ENCODE results near the gene BCL2A1.

BCL2A1 gene

GRCh38 chr15:79970181-79970580, 815 bp downstream of the BCL2A1 start:
- no peak overlapping the region for H2BK5ac ChIP-seq (ENCODE audit: low read length)
- no peak overlapping the region for H2BK12ac ChIP-seq (ENCODE audit: low read length)
- no peaks in the 10 kb centered on the region for H3K36me3 ChIP-seq (replicated peaks in 1 of 2; ENCODE audit: control insufficient read depth in 2 of 2, insufficient read depth in 2 of 2, low read length in 2 of 2)
- no peaks in the 10 kb centered on the region for H3K4me1 ChIP-seq (ENCODE audit: control insufficient read depth in 2 of 2, insufficient read depth in 1 of 2, low read depth in 1 of 2, low read length in 2 of 2)
- no peak overlapping the region for H3K23ac ChIP-seq (ENCODE audit: low read depth, low read length, poor library complexity)
- H2AFZ ChIP-seq (ENCODE audit: low read length) = no peak overlapping the region
- H3K9me3 ChIP-seq (replicated peaks in 1 of 2; ENCODE audit: control insufficient read depth in 2 of 2, insufficient read depth in 1 of 2, low read depth in 1 of 2, low read length in 2 of 2) = no peaks in the 10 kb centered on the region
- no peak overlapping the region for H4K8ac ChIP-seq (ENCODE audit: low read depth, low read length)
- H3K18ac ChIP-seq (ENCODE audit: low read length) = no peak overlapping the region
- H2BK15ac ChIP-seq (ENCODE audit: low read length) = no peak overlapping the region
- WGBS, 2 donors (ENCODE audit: extremely low coverage in 2 of 2, insufficient read length in 2 of 2, insufficient replicate concordance in 1 of 2) = no CpG with 5 or more reads among the region's 1 CpG
- no peak overlapping the region for H4K91ac ChIP-seq (ENCODE audit: low read depth, low read length, poor library complexity)
- H2BK120ac ChIP-seq (ENCODE audit: low read depth, low read length) = no peak overlapping the region
- no peak overlapping the region for H3K14ac ChIP-seq (ENCODE audit: low read length)
- no peak overlapping the region for H3K4ac ChIP-seq (ENCODE audit: low read length)
- no peaks in the 10 kb centered on the region for H3K27me3 ChIP-seq (ENCODE audit: control insufficient read depth in 3 of 3, insufficient read depth in 3 of 3, low read depth in 1 of 3, low read length in 3 of 3)
- no peak overlapping the region for H3K9ac ChIP-seq (ENCODE audit: low read depth, low read length, poor library complexity)
- H2AK5ac ChIP-seq (ENCODE audit: low read depth, low read length) = no peak overlapping the region
- H3K4me3 ChIP-seq (ENCODE audit: low read length in 2 of 2) = no peak overlapping the region
- H3K4me2 ChIP-seq (ENCODE audit: insufficient read depth, low read length, poor library complexity, severe bottlenecking) = no peak overlapping the region
- no peak for DNase-seq (ENCODE audit: low spot score)
- H3K27ac ChIP-seq (replicated peaks; ENCODE audit: low read length) = no peak overlapping the region
- H3K79me1 ChIP-seq (ENCODE audit: low read depth, low read length) = no peaks in the 10 kb centered on the region

- Histone ChIP-seq H2AK5ac (ENCODE audit: low read depth, low read length) (no peak overlapping the region), H4K91ac (ENCODE audit: low read depth, low read length, poor library complexity) (no peak overlapping the region), H2BK12ac (ENCODE audit: low read length) (no peak overlapping the region), H2BK120ac (ENCODE audit: low read depth, low read length) (no peak overlapping the region), H3K4me2 (ENCODE audit: insufficient read depth, low read length, poor library complexity, severe bottlenecking) (no peak overlapping the region), H3K14ac (ENCODE audit: low read length) (no peak overlapping the region), H3K9me3 (replicated peaks in 1 of 2; ENCODE audit: control insufficient read depth in 2 of 2, insufficient read depth in 1 of 2, low read depth in 1 of 2, low read length in 2 of 2) (no peaks in the 10 kb centered on the region), H3K4me3 (ENCODE audit: low read length in 2 of 2) (no peak overlapping the region), H2AFZ (ENCODE audit: low read length) (no peak overlapping the region), H4K8ac (ENCODE audit: low read depth, low read length) (no peak overlapping the region), H3K18ac (ENCODE audit: low read length) (no peak overlapping the region), H3K4me1 (ENCODE audit: control insufficient read depth in 2 of 2, insufficient read depth in 1 of 2, low read depth in 1 of 2, low read length in 2 of 2) (no peaks in the 10 kb centered on the region), H2BK5ac (ENCODE audit: low read length) (no peak overlapping the region), H3K23ac (ENCODE audit: low read depth, low read length, poor library complexity) (no peak overlapping the region), H2BK15ac (ENCODE audit: low read length) (no peak overlapping the region), H3K27ac (replicated peaks; ENCODE audit: low read length) (no peak overlapping the region), H3K79me1 (ENCODE audit: low read depth, low read length) (no peaks in the 10 kb centered on the region), H3K27me3 (ENCODE audit: control insufficient read depth in 3 of 3, insufficient read depth in 3 of 3, low read depth in 1 of 3, low read length in 3 of 3) (no peaks in the 10 kb centered on the region), H3K4ac (ENCODE audit: low read length) (no peak overlapping the region), H3K9ac (ENCODE audit: low read depth, low read length, poor library complexity) (no peak overlapping the region), H3K36me3 (replicated peaks in 1 of 2; ENCODE audit: control insufficient read depth in 2 of 2, insufficient read depth in 2 of 2, low read length in 2 of 2) (no peaks in the 10 kb centered on the region)
- DNase-seq (ENCODE audit: low spot score) = no peak
- WGBS, 2 donors (ENCODE audit: extremely low coverage in 2 of 2, insufficient read length in 2 of 2, insufficient replicate concordance in 1 of 2) = no CpG with 5 or more reads among the region's 5 CpGs
Observed at GRCh38 chr15:79969146-79969545, 1.9 kb downstream of the BCL2A1 start.

- Histone ChIP-seq H3K18ac (ENCODE audit: low read length) (no peak overlapping the region), H3K23ac (ENCODE audit: low read depth, low read length, poor library complexity) (no peak overlapping the region), H3K79me1 (ENCODE audit: low read depth, low read length) (no peaks in the 10 kb centered on the region), H3K36me3 (replicated peaks in 1 of 2; ENCODE audit: control insufficient read depth in 2 of 2, insufficient read depth in 2 of 2, low read length in 2 of 2) (no peaks in the 10 kb centered on the region), H3K4ac (ENCODE audit: low read length) (no peak overlapping the region), H2BK120ac (ENCODE audit: low read depth, low read length) (no peak overlapping the region), H2AK5ac (ENCODE audit: low read depth, low read length) (no peak overlapping the region), H3K9ac (ENCODE audit: low read depth, low read length, poor library complexity) (no peak overlapping the region), H4K8ac (ENCODE audit: low read depth, low read length) (no peak overlapping the region), H3K4me3 (ENCODE audit: low read length in 2 of 2) (no peak overlapping the region), H2AFZ (ENCODE audit: low read length) (no peak overlapping the region), H2BK12ac (ENCODE audit: low read length) (no peak overlapping the region), H3K9me3 (replicated peaks in 1 of 2; ENCODE audit: control insufficient read depth in 2 of 2, insufficient read depth in 1 of 2, low read depth in 1 of 2, low read length in 2 of 2) (no peaks in the 10 kb centered on the region), H4K91ac (ENCODE audit: low read depth, low read length, poor library complexity) (no peak overlapping the region), H3K14ac (ENCODE audit: low read length) (no peak overlapping the region), H3K27ac (replicated peaks; ENCODE audit: low read length) (no peak overlapping the region), H3K4me2 (ENCODE audit: insufficient read depth, low read length, poor library complexity, severe bottlenecking) (no peak overlapping the region), H2BK5ac (ENCODE audit: low read length) (no peak overlapping the region), H3K27me3 (ENCODE audit: control insufficient read depth in 3 of 3, insufficient read depth in 3 of 3, low read depth in 1 of 3, low read length in 3 of 3) (no peaks in the 10 kb centered on the region), H2BK15ac (ENCODE audit: low read length) (no peak overlapping the region), H3K4me1 (ENCODE audit: control insufficient read depth in 2 of 2, insufficient read depth in 1 of 2, low read depth in 1 of 2, low read length in 2 of 2) (no peaks in the 10 kb centered on the region)
- no peak for DNase-seq (ENCODE audit: low spot score)
- WGBS, 2 donors (ENCODE audit: extremely low coverage in 2 of 2, insufficient read length in 2 of 2, insufficient replicate concordance in 1 of 2) = no CpG with 5 or more reads among the region's 10 CpGs
Observed at GRCh38 chr15:79967298-79968182, 3.5 kb downstream of the BCL2A1 start.

- Histone ChIP-seq H2BK15ac (ENCODE audit: low read length) (no peak overlapping the region), H3K14ac (ENCODE audit: low read length) (no peak overlapping the region)
Observed at GRCh38 chr15:79966634-79967297, 4.2 kb downstream of the BCL2A1 start.

More at GRCh38 chr15:79966634-79967297, 4.2 kb downstream of the BCL2A1 start:
- Histone ChIP-seq H3K23ac (ENCODE audit: low read depth, low read length, poor library complexity) (no peak overlapping the region), H3K36me3 (replicated peaks in 1 of 2; ENCODE audit: control insufficient read depth in 2 of 2, insufficient read depth in 2 of 2, low read length in 2 of 2) (no peaks in the 10 kb centered on the region), H4K8ac (ENCODE audit: low read depth, low read length) (no peak overlapping the region), H4K91ac (ENCODE audit: low read depth, low read length, poor library complexity) (no peak overlapping the region), H3K4me2 (ENCODE audit: insufficient read depth, low read length, poor library complexity, severe bottlenecking) (no peak overlapping the region), H2BK5ac (ENCODE audit: low read length) (no peak overlapping the region), H3K79me1 (ENCODE audit: low read depth, low read length) (no peaks in the 10 kb centered on the region), H2BK120ac (ENCODE audit: low read depth, low read length) (no peak overlapping the region), H3K9ac (ENCODE audit: low read depth, low read length, poor library complexity) (no peak overlapping the region), H3K27me3 (ENCODE audit: control insufficient read depth in 3 of 3, insufficient read depth in 3 of 3, low read depth in 1 of 3, low read length in 3 of 3) (no peaks in the 10 kb centered on the region), H3K27ac (replicated peaks; ENCODE audit: low read length) (no peak overlapping the region), H2AK5ac (ENCODE audit: low read depth, low read length) (no peak overlapping the region), H3K9me3 (replicated peaks in 1 of 2; ENCODE audit: control insufficient read depth in 2 of 2, insufficient read depth in 1 of 2, low read depth in 1 of 2, low read length in 2 of 2) (no peaks in the 10 kb centered on the region), H2AFZ (ENCODE audit: low read length) (no peak overlapping the region), H2BK12ac (ENCODE audit: low read length) (no peak overlapping the region), H3K4ac (ENCODE audit: low read length) (no peak overlapping the region), H3K4me1 (ENCODE audit: control insufficient read depth in 2 of 2, insufficient read depth in 1 of 2, low read depth in 1 of 2, low read length in 2 of 2) (no peaks in the 10 kb centered on the region), H3K18ac (ENCODE audit: low read length) (no peak overlapping the region), H3K4me3 (ENCODE audit: low read length in 2 of 2) (no peak overlapping the region)
- no peak for DNase-seq (ENCODE audit: low spot score)
- WGBS, 2 donors (ENCODE audit: extremely low coverage in 2 of 2, insufficient read length in 2 of 2, insufficient replicate concordance in 1 of 2) = no CpG with 5 or more reads among the region's 7 CpGs

Data from neuronal stem cell (in vitro differentiated cells).